Neural cell (in vitro differentiated cells): Measurements from ENCODE around the gene SART3. TPM values are rescaled to one million over a fixed set of nuclear protein-coding genes. Genes with fewer than 3 reads are reported as not detected.

Source experiments
- H2AFZ ChIP-seq: fragments of 200-600, 300-800 bp; sonication (generic), shearing (Covaris generic); 2 replicates; pipeline ENCODE4 v1.6.0; 2014; ENCODE audit warnings: low read depth, mild to moderate bottlenecking, antibody characterized with exemption, low read length, moderate library complexity
- H3F3A ChIP-seq: fragments of 200-600 bp; shearing (Covaris generic); 2 replicates; pipeline ENCODE4 v1.6.1; 2016; ENCODE audit warnings: mild to moderate bottlenecking, moderate library complexity, mixed read lengths, antibody characterized with exemption, low read length; ENCODE audit not compliant: insufficient read depth, poor library complexity, severe bottlenecking
- H3K27ac ChIP-seq: fragments of 200-600, 300-800 bp; sonication (generic), shearing (Covaris generic); 2 replicates; pipeline ENCODE4 v1.5.1; 2014; ENCODE audit warnings: mild to moderate bottlenecking, low read length, moderate library complexity
- H3K27me3 ChIP-seq: fragments of 300-800, 200-600 bp; sonication (generic), shearing (Covaris generic); 2 replicates; pipeline ENCODE4 v1.6.0; 2014; ENCODE audit warnings: mild to moderate bottlenecking, low read depth, low read length, moderate library complexity; ENCODE audit not compliant: insufficient read depth
- H3K36me3 ChIP-seq: fragments of 300-800, 200-600 bp; sonication (generic), shearing (Covaris generic); 2 replicates; pipeline ENCODE4 v1.5.1; 2014; ENCODE audit warnings: mild to moderate bottlenecking, antibody characterized with exemption, low read length, moderate library complexity; ENCODE audit not compliant: insufficient read depth
- H3K4me2 ChIP-seq: fragments of 300-800, 200-600 bp; sonication (generic), shearing (Covaris generic); 2 replicates; pipeline ENCODE4 v1.6.0; 2014; ENCODE audit warnings: mild to moderate bottlenecking, low read length
- H3K4me3 ChIP-seq: fragments of 300-800, 200-600 bp; sonication (generic), shearing (Covaris generic); 2 replicates; pipeline ENCODE4 v1.5.1; 2014; ENCODE audit warnings: mild to moderate bottlenecking, low read length, moderate library complexity
- H3K79me2 ChIP-seq: fragments of 200-600 bp; shearing (Covaris generic); replicated peaks from 2 replicates; pipeline ENCODE4 v1.6.0; 2014; ENCODE audit warnings: mild to moderate bottlenecking, low read length, moderate library complexity; ENCODE audit not compliant: insufficient read depth
- H3K9ac ChIP-seq: fragments of 300-800, 200-600 bp; sonication (generic), shearing (Covaris generic); 2 replicates; pipeline ENCODE4 v1.6.1; 2016; ENCODE audit warnings: mild to moderate bottlenecking, low read length, mixed read lengths
- H3K9me2 ChIP-seq: fragments of 200-600 bp; shearing (Covaris generic); 2 replicates; pipeline ENCODE4 v1.6.1; 2016; ENCODE audit warnings: mild to moderate bottlenecking, low read length, mixed read lengths; ENCODE audit not compliant: insufficient read depth
- H3K9me3 ChIP-seq: fragments of 200-600, 300-800 bp; sonication (generic), shearing (Covaris generic); 2 replicates; pipeline ENCODE4 v1.6.1; 2016; ENCODE audit warnings: mild to moderate bottlenecking, mixed run types, low read length, moderate library complexity, mixed read lengths
- H4K20me1 ChIP-seq: fragments of 200-600 bp; shearing (Covaris generic); 2 replicates; pipeline ENCODE4 v1.6.1; 2016; ENCODE audit warnings: mild to moderate bottlenecking, mixed run types; ENCODE audit not compliant: insufficient read depth
- CTCF ChIP-seq: fragments of 450-650 bp; IDR thresholded peaks from 2 replicates; pipeline ENCODE4 v1.5.1; 2014; ENCODE audit warnings: antibody characterized with exemption, mild to moderate bottlenecking, moderate library complexity; ENCODE audit not compliant: poor library complexity, severe bottlenecking
- EP300 ChIP-seq: fragments of 450-650 bp; conservative IDR thresholded peaks from 2 replicates; pipeline ENCODE4 v1.6.1; 2014; ENCODE audit warnings: antibody characterized with exemption, mild to moderate bottlenecking, moderate library complexity; ENCODE audit not compliant: poor library complexity, severe bottlenecking
- EZH2 ChIP-seq: fragments of 200-600, 300-800 bp; shearing (Covaris generic), sonication (generic); IDR thresholded peaks from 2 replicates; pipeline ENCODE4 v1.6.1; 2014; ENCODE audit warnings: antibody characterized with exemption, low read length, borderline replicate concordance, mild to moderate bottlenecking; ENCODE audit not compliant: insufficient read depth, poor library complexity, severe bottlenecking
- MXI1 ChIP-seq: fragments of 450-650 bp; conservative IDR thresholded peaks from 2 replicates; pipeline ENCODE4 v1.6.1; 2014; ENCODE audit warnings: antibody characterized with exemption, mild to moderate bottlenecking; ENCODE audit not compliant: poor library complexity, severe bottlenecking
- POLR2AphosphoS5 ChIP-seq: IDR thresholded peaks from 2 replicates; pipeline ENCODE4 v1.6.1; 2012
- RAD21 ChIP-seq: fragments of 450-650 bp; conservative IDR thresholded peaks from 2 replicates; pipeline ENCODE4 v1.6.1; 2014; ENCODE audit warnings: antibody characterized with exemption, mild to moderate bottlenecking, moderate library complexity
- REST ChIP-seq: IDR thresholded peaks from 2 replicates; pipeline ENCODE4 v1.6.1; 2012; ENCODE audit warnings: borderline replicate concordance
- SMC3 ChIP-seq: fragments of 450-650 bp; conservative IDR thresholded peaks from 2 replicates; pipeline ENCODE4 v1.6.1; 2014; ENCODE audit warnings: antibody characterized with exemption, mild to moderate bottlenecking, moderate library complexity; ENCODE audit not compliant: poor library complexity
- TAF1 ChIP-seq: IDR thresholded peaks from 2 replicates; pipeline ENCODE4 v1.6.1; 2012; ENCODE audit warnings: low read depth
- polyA plus RNA-seq: library from polyadenylated mRNA; depleted of rRNA; stranded (reverse); fragments of >200 nt; gene quantifications from 2 replicates; pipeline ENCODE4 v1.2.3, GENCODE V29; 2014

Gene SART3
- polyA plus RNA-seq, 1 donor from 2014 or later, result 71.0 TPM

- H3K4me2 ChIP-seq, result no peak overlapping the region
- H4K20me1 ChIP-seq, result no peaks in the 10 kb centered on the region
- no peaks in the 10 kb centered on the region for H3K9me2 ChIP-seq
- H3F3A ChIP-seq, result no peaks in the 10 kb centered on the region
- no peaks in the 10 kb centered on the region for H3K9me3 ChIP-seq
- H2AFZ ChIP-seq, result no peak overlapping the region
- TF ChIP-seq EP300 (no peak), RAD21 (no peak), MXI1 (no peak), REST (no peak), SMC3 (no peak), TAF1 (no peak), CTCF (no peak), POLR2AphosphoS5 (no peak), EZH2 (no peak)
- no peak overlapping the region for H3K4me3 ChIP-seq
- H3K27me3 ChIP-seq, result no peaks in the 10 kb centered on the region
- H3K9ac ChIP-seq, result no peak overlapping the region
- peaks cover 10% of the 10 kb centered on the region for H3K79me2 ChIP-seq
- H3K27ac ChIP-seq, result no peak overlapping the region
- H3K36me3 ChIP-seq, result peaks cover 3% of the 10 kb centered on the region
Measured at GRCh38 chr12:108567406-108568337, 6.7 kb upstream of the SART3 start.

- H3K79me2 ChIP-seq, result peaks cover 10% of the 10 kb centered on the region
- H3K36me3 ChIP-seq, result peaks cover 3% of the 10 kb centered on the region
- H3F3A ChIP-seq, result peaks cover 3% of the 10 kb centered on the region
- H3K4me2 ChIP-seq, result no peak overlapping the region
- no peak overlapping the region for H2AFZ ChIP-seq
- no peaks in the 10 kb centered on the region for H3K9me3 ChIP-seq
- H3K4me3 ChIP-seq, result no peak overlapping the region
- H3K27me3 ChIP-seq, result no peaks in the 10 kb centered on the region
- H3K9me2 ChIP-seq, result no peaks in the 10 kb centered on the region
- no peak for TF ChIP-seq SMC3
- TF ChIP-seq RAD21, result no peak
- no peak for TF ChIP-seq TAF1
- no peak for TF ChIP-seq REST
- TF ChIP-seq CTCF, result no peak
- TF ChIP-seq MXI1, result no peak
- TF ChIP-seq EP300, result no peak
- TF ChIP-seq POLR2AphosphoS5, result no peak
- no peak for TF ChIP-seq EZH2
- H4K20me1 ChIP-seq, result no peaks in the 10 kb centered on the region
- no peak overlapping the region for H3K27ac ChIP-seq
- H3K9ac ChIP-seq, result no peak overlapping the region
Measured at GRCh38 chr12:108566452-108566851, 5.5 kb upstream of the SART3 start.
